H1 (cell line): ENCODE measurements around the gene TMEM255B.

ENCODE experiments used
- CTCF ChIP-seq, 3 experiments: IDR thresholded peaks; 1 replicate in 2 of 3; 2 replicates in 1 of 3; pipeline versions ENCODE4 v1.5.1 to v1.6.1; 2011; ENCODE audit warnings: low read length in 3 of 3, mild to moderate bottlenecking in 3 of 3, inconsistent platforms in 2 of 3, low read depth in 1 of 3, moderate library complexity in 1 of 3; ENCODE audit not compliant: insufficient read depth in 1 of 3; ENCODE audit errors: control extremely low read depth in 1 of 3
- EZH2 ChIP-seq: fragments of 200-600 bp; sonication (generic); IDR thresholded peaks from 2 replicates; pipeline ENCODE4 v1.7.1; 2012; ENCODE audit warnings: low read depth, mild to moderate bottlenecking, moderate library complexity, low read length, inconsistent platforms; ENCODE audit not compliant: severe bottlenecking
- GABPA ChIP-seq: IDR thresholded peaks from 2 replicates; pipeline ENCODE4 v1.6.1; 2011; ENCODE audit warnings: mild to moderate bottlenecking, low read length, moderate library complexity, borderline replicate concordance; ENCODE audit not compliant: insufficient read depth
- JUN ChIP-seq: IDR thresholded peaks from 2 replicates; pipeline ENCODE4 v1.6.1; 2011; ENCODE audit warnings: low read depth, mild to moderate bottlenecking, improper control_type of control experiment, low read length
- KDM4A ChIP-seq: IDR thresholded peaks from one replicate; pipeline ENCODE4 v1.7.1; 2012; ENCODE audit warnings: low read depth, mild to moderate bottlenecking, moderate library complexity, low read length, inconsistent platforms; ENCODE audit not compliant: severe bottlenecking
- MAFK ChIP-seq: IDR thresholded peaks from 2 replicates; pipeline ENCODE4 v1.6.1; 2012; ENCODE audit warnings: low read depth, mild to moderate bottlenecking, improper control_type of control experiment, low read length
- POLR2A ChIP-seq, 2 experiments: IDR thresholded peaks; 1 replicate in 1 of 2; 2 replicates in 1 of 2; pipeline ENCODE4 v1.6.1; 2011; ENCODE audit warnings: low read depth in 2 of 2, low read length in 2 of 2, mild to moderate bottlenecking in 2 of 2; ENCODE audit errors: control extremely low read depth in 1 of 2
- RNF2 ChIP-seq: fragments of 200-900, 300-1000 bp; sonication (generic); IDR thresholded peaks from 2 replicates; pipeline ENCODE4 v1.7.1; 2016; ENCODE audit warnings: borderline replicate concordance, low read depth, mild to moderate bottlenecking, antibody characterized with exemption, low read length; ENCODE audit not compliant: poor library complexity, severe bottlenecking; ENCODE audit errors: missing control alignments
- TCF12 ChIP-seq: IDR thresholded peaks from 2 replicates; pipeline ENCODE4 v1.6.1; 2011; ENCODE audit warnings: low read depth, mild to moderate bottlenecking, low read length

DNA sequence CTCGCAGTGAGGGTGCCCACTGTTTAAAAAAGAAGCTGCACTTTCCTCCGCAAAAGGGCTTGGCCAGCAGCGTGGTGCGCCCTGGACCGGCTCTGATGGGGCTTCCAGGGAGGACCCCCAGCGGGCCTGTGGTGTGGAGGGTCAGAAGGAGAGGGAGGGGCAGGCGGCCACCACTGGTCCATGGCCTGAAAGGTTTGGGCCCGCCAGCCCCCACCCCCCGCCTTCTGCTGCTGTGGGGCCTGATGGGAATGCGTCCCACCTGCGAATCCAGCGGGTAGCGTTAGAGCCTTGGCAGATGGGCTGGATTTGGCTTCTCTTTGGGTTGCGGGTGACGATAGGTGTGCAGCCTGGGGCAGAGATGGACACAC is 34.7 kb downstream of the TMEM255B start:
- TF ChIP-seq CTCF (IDR thresholded peaks at IDR 0.05; ENCODE audit: control extremely low read depth in 1 of 3, insufficient read depth in 1 of 3, low read depth in 1 of 3, low read length in 3 of 3) (no peak), JUN (no peak), TCF12 (no peak), POLR2A (IDR thresholded peaks at IDR 0.05; ENCODE audit: control extremely low read depth in 1 of 2, low read depth in 2 of 2, low read length in 2 of 2) (no peak), GABPA (no peak), MAFK (no peak), EZH2 (no peak), RNF2 (no peak), KDM4A (no peak)
